GM23338 (cell line): Measurements from ENCODE around the gene PTGIR.

Experiments
- CREB1 ChIP-seq: fragments of 250-450 bp; sonication (Bioruptor Pico); IDR thresholded peaks from 2 replicates; pipeline ENCODE4 v1.5.0; 2020; ENCODE audit warnings: low read depth, mild to moderate bottlenecking, moderate library complexity
- EZH2 ChIP-seq: fragments of 200-600 bp; sonication (generic); IDR thresholded peaks from one replicate; pipeline ENCODE4 v1.8.0; 2017; ENCODE audit warnings: antibody characterized with exemption, mild to moderate bottlenecking, low read depth; ENCODE audit not compliant: unreplicated experiment
- EZH2phosphoT487 ChIP-seq: fragments of 200-600 bp; sonication (generic); IDR thresholded peaks from one replicate; pipeline ENCODE4 v1.8.1; 2018; ENCODE audit warnings: antibody characterized with exemption; ENCODE audit not compliant: unreplicated experiment
- JUNB ChIP-seq: IDR thresholded peaks from one replicate; pipeline ENCODE4 v1.6.1; 2016; ENCODE audit warnings: antibody characterized with exemption; ENCODE audit not compliant: unreplicated experiment
- POLR2AphosphoS5 ChIP-seq: IDR thresholded peaks from 2 replicates; pipeline ENCODE4 v1.6.1; 2016; ENCODE audit warnings: antibody characterized with exemption, low read depth
- ZNF114 ChIP-seq: fragments of 250-450 bp; sonication (Bioruptor Pico); IDR thresholded peaks from 2 replicates; pipeline ENCODE4 v1.5.0; 2020; ENCODE audit warnings: mild to moderate bottlenecking, moderate library complexity
- ZNF462 ChIP-seq: fragments of 250-450 bp; sonication (Bioruptor Pico); IDR thresholded peaks from 2 replicates; pipeline ENCODE4 v1.5.0; 2020; ENCODE audit warnings: mild to moderate bottlenecking, moderate library complexity
- TF ChIP-seq, protein P1 (sequence below), 2 experiments: fragments of 200-600 bp in 1 of 2; sonication (generic) in 1 of 2; conservative IDR thresholded peaks; 2 replicates each; pipeline versions ENCODE4 v1.5.1 to v1.6.1; 2016 to 2017; ENCODE audit warnings: antibody characterized with exemption in 2 of 2, low read depth in 2 of 2, mild to moderate bottlenecking in 2 of 2, moderate library complexity in 1 of 2
- TF ChIP-seq, protein P2 (sequence below): IDR thresholded peaks from one replicate; pipeline ENCODE4 v1.6.1; 2018; ENCODE audit warnings: antibody characterized with exemption; ENCODE audit not compliant: unreplicated experiment

DNA sequence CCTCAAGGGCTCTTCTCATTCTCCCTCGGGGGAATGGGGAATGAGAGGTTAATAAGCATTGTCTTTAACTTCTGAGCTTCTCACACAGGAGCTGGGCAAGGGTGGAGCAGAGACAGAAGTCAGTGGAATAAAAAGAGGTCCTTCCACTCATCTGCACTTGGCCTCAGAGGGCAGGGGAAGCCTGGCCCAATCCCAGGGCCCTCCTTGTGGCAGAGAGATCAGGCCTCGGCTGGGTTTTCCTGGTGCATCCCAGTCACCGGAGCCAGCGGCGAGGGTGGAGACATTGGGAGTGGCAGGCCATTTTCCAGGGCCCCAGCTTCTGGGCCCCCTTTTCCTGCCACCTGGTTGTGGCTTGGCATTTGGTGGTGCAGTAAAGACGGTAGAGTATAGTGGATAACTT is 13.1 kb downstream of the PTGIR start:
- no peak for TF ChIP-seq POLR2AphosphoS5
- no peak for TF ChIP-seq EZH2
- TF ChIP-seq, protein P1, sequence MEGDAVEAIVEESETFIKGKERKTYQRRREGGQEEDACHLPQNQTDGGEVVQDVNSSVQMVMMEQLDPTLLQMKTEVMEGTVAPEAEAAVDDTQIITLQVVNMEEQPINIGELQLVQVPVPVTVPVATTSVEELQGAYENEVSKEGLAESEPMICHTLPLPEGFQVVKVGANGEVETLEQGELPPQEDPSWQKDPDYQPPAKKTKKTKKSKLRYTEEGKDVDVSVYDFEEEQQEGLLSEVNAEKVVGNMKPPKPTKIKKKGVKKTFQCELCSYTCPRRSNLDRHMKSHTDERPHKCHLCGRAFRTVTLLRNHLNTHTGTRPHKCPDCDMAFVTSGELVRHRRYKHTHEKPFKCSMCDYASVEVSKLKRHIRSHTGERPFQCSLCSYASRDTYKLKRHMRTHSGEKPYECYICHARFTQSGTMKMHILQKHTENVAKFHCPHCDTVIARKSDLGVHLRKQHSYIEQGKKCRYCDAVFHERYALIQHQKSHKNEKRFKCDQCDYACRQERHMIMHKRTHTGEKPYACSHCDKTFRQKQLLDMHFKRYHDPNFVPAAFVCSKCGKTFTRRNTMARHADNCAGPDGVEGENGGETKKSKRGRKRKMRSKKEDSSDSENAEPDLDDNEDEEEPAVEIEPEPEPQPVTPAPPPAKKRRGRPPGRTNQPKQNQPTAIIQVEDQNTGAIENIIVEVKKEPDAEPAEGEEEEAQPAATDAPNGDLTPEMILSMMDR (conservative IDR thresholded peaks at IDR 0.05; ENCODE audit: low read depth in 2 of 2), result no peak
- no peak for TF ChIP-seq CREB1 (CRISPR knock-in tag)
- TF ChIP-seq, protein P2, sequence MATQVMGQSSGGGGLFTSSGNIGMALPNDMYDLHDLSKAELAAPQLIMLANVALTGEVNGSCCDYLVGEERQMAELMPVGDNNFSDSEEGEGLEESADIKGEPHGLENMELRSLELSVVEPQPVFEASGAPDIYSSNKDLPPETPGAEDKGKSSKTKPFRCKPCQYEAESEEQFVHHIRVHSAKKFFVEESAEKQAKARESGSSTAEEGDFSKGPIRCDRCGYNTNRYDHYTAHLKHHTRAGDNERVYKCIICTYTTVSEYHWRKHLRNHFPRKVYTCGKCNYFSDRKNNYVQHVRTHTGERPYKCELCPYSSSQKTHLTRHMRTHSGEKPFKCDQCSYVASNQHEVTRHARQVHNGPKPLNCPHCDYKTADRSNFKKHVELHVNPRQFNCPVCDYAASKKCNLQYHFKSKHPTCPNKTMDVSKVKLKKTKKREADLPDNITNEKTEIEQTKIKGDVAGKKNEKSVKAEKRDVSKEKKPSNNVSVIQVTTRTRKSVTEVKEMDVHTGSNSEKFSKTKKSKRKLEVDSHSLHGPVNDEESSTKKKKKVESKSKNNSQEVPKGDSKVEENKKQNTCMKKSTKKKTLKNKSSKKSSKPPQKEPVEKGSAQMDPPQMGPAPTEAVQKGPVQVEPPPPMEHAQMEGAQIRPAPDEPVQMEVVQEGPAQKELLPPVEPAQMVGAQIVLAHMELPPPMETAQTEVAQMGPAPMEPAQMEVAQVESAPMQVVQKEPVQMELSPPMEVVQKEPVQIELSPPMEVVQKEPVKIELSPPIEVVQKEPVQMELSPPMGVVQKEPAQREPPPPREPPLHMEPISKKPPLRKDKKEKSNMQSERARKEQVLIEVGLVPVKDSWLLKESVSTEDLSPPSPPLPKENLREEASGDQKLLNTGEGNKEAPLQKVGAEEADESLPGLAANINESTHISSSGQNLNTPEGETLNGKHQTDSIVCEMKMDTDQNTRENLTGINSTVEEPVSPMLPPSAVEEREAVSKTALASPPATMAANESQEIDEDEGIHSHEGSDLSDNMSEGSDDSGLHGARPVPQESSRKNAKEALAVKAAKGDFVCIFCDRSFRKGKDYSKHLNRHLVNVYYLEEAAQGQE, result no peak
- no peak for TF ChIP-seq JUNB
- TF ChIP-seq EZH2phosphoT487, result no peak
- no peak for TF ChIP-seq ZNF462 (CRISPR knock-in tag)
- TF ChIP-seq ZNF114 (CRISPR knock-in tag), result no peak
